AG09309 (cell line): ENCODE results near the gene MCRIP2.

Experiments used
- DNase-seq: peaks from one replicate; pipeline ENCODE4 v3.0.0-alpha.2; 2010; ENCODE audit warnings: low read depth
- H3K4me3 ChIP-seq: 2 replicates; pipeline ENCODE4 v1.5.1; 2011; ENCODE audit warnings: mild to moderate bottlenecking, low read depth, low read length, moderate library complexity; ENCODE audit not compliant: control insufficient read depth
- TF ChIP-seq, protein P1 (sequence below): IDR thresholded peaks from 2 replicates; pipeline ENCODE4 v1.5.1; 2011; ENCODE audit warnings: mild to moderate bottlenecking, low read depth, low read length, inconsistent platforms; ENCODE audit not compliant: insufficient read depth, control insufficient read depth; ENCODE audit errors: missing control alignments

The MCRIP2 gene

DNA sequence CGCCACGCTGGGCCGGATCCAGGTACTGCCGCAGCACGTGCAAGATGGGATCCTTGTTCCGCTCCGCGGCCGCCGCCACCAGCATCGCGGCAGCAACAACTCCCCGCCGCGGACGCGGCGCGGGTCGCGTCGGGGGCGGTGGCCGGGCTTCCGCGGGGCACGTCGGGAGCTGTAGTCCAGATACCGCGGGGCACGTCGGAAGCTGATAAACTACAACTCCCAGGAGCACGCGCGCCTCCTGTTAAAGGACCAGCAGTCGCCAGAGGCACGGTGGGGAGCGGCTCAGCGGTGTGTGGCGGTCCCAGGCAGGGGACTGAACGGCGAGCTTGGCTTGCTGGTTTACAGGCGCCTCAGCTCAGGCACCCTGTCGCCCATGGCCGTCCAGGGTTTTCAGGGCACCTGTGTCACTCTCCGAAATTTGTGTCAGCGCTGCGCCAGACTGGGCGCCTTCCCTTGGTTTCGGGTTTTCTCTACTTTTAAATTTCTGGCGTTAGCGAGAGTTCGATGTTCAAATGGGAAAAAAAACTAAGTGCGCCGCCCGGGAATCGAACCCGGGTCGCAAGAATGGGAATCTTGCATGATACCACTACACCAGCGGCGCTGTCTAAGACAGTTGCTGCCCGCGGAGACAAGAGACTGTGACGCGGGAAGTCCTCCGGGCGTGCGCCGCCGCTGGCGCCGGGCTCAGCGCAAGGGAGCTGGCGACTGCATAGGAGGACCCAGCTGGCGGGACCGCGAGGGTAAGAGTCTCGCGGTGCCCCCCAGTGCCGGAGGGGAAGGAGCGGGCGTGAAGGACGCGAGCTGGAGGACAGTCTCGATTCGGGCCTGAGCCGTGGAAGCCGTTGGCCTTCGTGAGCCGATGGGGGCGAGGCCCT lies 5.2 kb upstream of the MCRIP2 start, which contains the start of gene METTL26:
Gene METTL26, minus strand, starts transcription at position 100 of the 875 bp plus-strand sequence. Its CDS starts 15 bp downstream, at position 85.
- H3K4me3 ChIP-seq = peak within 1 kb of the TSS; percentile 78
- TF ChIP-seq, protein P1, sequence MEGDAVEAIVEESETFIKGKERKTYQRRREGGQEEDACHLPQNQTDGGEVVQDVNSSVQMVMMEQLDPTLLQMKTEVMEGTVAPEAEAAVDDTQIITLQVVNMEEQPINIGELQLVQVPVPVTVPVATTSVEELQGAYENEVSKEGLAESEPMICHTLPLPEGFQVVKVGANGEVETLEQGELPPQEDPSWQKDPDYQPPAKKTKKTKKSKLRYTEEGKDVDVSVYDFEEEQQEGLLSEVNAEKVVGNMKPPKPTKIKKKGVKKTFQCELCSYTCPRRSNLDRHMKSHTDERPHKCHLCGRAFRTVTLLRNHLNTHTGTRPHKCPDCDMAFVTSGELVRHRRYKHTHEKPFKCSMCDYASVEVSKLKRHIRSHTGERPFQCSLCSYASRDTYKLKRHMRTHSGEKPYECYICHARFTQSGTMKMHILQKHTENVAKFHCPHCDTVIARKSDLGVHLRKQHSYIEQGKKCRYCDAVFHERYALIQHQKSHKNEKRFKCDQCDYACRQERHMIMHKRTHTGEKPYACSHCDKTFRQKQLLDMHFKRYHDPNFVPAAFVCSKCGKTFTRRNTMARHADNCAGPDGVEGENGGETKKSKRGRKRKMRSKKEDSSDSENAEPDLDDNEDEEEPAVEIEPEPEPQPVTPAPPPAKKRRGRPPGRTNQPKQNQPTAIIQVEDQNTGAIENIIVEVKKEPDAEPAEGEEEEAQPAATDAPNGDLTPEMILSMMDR = no peak
- peak; percentile 75 for DNase-seq

DNA sequence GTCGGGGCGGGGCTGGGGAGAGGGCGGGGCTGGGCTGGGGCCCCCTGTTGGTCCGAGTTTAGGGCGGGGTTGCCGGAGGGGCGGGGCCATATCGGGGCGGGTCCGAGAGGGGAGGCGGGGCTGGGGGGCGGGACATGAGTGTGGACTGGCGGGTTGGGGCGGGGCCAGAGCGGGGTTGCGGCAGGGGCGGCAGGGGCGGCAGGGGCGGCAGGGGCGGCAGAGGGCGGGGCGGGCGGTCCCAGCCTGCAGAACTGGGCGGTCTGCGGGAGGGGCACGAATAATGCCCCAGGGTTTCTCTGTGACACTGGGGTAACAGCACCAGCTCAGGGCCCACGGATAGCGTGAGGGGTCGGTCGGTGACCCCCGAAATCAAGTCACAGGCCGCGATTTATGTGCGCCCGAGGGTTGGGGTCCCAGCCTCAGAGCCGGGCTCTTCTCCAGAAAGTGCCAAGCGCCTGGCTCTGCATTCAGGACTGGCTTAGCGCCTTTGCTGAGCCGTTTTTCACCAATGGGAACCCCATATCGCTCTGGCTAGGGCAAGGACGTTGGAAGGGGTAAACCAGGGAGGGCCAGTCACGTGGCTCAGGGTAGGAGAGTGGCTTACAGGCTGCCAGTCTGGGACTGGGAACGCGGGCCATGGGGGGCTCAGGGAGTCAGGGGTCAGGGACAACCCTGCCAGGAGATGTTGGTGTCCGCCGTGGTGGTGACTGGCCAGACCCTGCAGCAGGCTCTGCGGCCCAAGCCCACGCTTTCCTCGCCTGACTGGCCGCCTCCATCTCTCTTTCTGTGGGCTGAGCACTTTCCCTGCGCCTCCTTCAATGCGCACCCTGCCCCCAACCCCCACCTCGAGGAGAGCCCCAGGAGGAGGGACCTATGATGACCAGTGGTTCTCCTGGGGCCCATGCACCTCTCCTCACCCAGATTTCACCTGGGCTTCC lies 4.3 kb upstream of the MCRIP2 start:
- DNase-seq = no peak
- TF ChIP-seq, protein P1 = no peak
- H3K4me3 ChIP-seq = peak overlapping the region; percentile 78

DNA sequence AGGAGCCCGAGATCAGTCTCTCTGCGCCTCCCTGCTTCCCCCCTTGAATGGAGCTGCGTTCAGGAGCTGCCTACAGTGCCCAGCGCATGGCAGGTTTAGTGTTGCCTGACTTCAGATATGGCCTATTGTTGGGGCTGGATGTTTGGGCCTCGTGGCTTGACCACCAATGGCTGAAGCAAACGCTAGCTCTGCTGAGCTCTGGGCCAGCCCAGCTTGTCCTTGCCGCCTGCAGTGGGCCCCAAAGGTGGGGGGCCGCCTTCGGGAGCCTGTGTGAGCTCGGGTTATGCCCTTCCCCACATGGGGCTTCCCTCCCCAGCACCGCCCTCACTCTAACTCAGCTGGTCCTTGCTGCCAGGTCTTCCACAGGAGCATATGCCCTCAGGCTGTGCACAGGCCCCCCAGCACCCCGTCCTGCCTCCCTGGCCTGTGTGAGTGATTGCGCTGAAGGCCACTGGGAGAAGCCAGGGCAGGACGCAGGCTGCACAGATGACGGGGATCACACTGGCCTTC lies 3.5 kb upstream of the MCRIP2 start:
- H3K4me3 ChIP-seq = no peak overlapping the region
- no peak for DNase-seq
- TF ChIP-seq, protein P1 = no peak

DNA sequence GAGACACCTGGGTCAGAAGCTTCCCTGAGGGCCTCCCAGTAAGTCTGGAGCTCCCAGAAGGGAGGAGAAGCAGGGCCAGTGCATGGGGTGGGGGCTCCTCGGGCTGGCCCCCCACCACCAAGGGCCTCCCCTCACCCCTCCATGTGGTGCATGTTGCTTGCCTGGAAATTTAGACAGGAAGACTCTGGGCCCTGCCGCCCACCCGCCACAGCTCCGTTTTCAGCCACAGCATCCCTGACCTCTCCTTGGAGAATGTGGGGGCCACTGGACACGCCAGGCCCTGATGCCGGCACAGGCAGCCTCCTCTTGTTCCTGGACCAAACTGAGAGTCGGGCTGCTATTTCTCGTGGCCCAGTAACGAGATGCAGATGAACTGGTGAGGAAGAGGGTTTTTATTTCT lies 2.8 kb upstream of the MCRIP2 start:
- TF ChIP-seq, protein P1 = no peak

DNA sequence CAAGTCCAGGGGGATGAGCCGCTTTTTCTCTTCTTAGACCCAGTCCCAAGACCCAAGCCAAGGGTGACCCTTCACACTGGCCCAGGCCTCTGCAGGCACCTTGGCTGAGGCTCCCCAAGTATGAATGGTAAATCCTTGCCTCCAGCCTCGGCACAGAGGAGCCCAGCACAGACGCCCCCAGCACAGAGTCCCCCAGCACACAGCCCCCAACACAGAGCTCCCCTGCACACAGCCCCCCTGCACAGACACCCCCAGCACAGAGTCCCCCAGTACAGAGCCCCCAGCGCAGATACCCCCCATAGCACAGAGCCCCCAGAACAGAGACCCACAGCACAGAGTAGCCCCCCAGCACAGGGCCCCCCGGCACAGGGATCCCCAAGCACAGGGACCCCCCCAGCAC lies 1.0 kb upstream of the MCRIP2 start:
- TF ChIP-seq, protein P1 = no peak
- H3K4me3 ChIP-seq = peak overlapping the region; percentile 84
- no peak for DNase-seq

More for the DNA sequence above, 2.8 kb upstream of the MCRIP2 start:
- H3K4me3 ChIP-seq = no peak overlapping the region
- no peak for DNase-seq
